AG09309 (cell line): ENCODE results near the gene MIF4GD.

Experiments used
- DNase-seq: peaks from one replicate; pipeline ENCODE4 v3.0.0-alpha.2; 2010; ENCODE audit warnings: low read depth
- H3K4me3 ChIP-seq: 2 replicates; pipeline ENCODE4 v1.5.1; 2011; ENCODE audit warnings: mild to moderate bottlenecking, low read depth, low read length, moderate library complexity; ENCODE audit not compliant: control insufficient read depth
- CTCF ChIP-seq: IDR thresholded peaks from 2 replicates; pipeline ENCODE4 v1.5.1; 2011; ENCODE audit warnings: mild to moderate bottlenecking, low read depth, low read length, inconsistent platforms; ENCODE audit not compliant: insufficient read depth, control insufficient read depth; ENCODE audit errors: missing control alignments

MIF4GD gene

GRCh38 chr17:75240394-75241142 is 30.5 kb downstream of the MIF4GD start:
- TF ChIP-seq CTCF, result peak; percentile 77
- no peak overlapping the region for H3K4me3 ChIP-seq
- no peak for DNase-seq

DNA sequence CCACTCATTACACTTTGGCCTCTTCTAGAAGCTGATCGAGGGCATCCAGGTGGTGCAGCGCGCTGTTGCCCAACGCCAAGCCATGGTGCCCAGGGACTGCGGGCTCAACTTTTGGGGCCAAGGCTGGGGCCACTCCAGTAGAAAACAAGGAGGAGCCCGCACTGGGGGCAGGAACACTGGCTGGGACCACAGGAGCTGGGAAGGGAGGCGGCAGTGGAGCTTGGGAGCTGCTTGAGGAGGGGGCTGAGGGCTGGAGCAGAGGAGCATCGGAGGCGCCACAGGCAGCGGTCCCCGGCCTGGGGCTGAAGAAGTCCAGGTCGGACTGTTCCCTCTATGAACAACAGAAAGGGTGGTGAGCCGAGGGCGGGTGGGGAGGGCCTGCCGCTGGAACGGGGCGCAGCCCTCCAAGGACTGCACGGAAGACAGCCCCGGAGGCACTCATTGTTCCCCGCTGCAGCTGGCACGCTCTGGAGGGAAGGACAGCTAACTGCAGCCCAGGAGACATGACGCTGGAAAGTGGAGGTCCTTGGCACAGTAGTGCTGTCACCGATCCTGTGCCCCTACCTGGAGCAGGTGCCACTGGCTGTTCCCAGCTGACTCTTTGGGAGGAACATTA is 31.1 kb downstream of the MIF4GD start:
- no peak overlapping the region for H3K4me3 ChIP-seq
- no peak for TF ChIP-seq CTCF
- no peak for DNase-seq

- no peak overlapping the region for H3K4me3 ChIP-seq
- DNase-seq, result no peak
- no peak for TF ChIP-seq CTCF
These were observed 31.8 kb downstream of the MIF4GD start for GRCh38 chr17:75239214-75239613.

DNA sequence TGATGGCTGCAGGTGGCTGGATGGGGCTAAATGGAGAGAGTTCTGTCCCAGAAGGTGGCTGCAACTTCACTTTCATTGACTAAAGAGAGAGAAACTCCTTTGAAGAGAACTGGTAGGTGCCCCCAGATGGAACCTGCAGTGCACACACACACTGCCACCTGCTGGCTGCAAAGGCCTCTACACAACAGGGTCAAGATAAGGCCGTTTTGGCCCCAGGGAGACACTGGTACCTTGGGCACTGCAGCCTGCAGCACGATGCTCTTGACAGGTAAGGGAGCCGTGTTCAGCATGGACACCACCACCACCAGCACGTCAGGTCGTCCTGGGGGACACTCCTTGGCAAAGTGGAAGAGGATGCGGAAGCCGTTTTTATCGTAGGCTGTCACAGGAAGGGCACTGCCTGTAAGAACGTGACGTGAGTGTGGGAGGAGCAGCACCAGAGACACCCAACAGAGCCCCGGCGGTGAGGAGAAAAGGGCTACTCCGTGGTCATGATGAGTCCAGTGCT is 32.3 kb downstream of the MIF4GD start:
- no peak for DNase-seq
- no peak overlapping the region for H3K4me3 ChIP-seq
- TF ChIP-seq CTCF, result peak; percentile 88

DNA sequence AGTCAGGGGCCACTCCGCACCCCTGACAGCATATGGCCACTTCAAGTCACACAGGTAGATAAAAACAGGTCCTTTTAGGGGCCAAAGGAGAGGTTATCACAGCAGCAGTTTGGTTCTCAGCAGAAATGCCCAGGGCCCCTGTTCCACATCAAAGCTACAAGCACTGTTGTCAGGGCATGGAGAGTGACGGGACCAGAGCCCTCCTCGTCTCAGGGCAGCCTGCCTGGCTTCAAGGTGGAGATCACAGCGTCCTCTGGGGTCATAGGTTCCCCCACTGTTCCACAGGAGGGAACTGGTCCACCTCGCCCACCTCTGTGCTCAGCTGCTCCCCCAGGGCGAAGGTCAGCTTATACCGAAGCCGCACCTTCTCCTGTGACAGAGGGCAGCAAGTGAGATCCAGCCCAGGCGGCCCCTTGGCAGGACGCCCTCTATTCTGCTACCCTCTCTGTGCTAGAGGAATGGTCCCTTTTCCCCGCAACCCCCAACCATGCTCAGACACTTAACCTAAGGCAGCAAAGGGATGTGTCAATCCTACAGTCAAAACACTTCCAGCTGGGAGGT is 32.9 kb downstream of the MIF4GD start:
- TF ChIP-seq CTCF, result no peak
- H3K4me3 ChIP-seq, result no peak overlapping the region
- no peak for DNase-seq

DNA sequence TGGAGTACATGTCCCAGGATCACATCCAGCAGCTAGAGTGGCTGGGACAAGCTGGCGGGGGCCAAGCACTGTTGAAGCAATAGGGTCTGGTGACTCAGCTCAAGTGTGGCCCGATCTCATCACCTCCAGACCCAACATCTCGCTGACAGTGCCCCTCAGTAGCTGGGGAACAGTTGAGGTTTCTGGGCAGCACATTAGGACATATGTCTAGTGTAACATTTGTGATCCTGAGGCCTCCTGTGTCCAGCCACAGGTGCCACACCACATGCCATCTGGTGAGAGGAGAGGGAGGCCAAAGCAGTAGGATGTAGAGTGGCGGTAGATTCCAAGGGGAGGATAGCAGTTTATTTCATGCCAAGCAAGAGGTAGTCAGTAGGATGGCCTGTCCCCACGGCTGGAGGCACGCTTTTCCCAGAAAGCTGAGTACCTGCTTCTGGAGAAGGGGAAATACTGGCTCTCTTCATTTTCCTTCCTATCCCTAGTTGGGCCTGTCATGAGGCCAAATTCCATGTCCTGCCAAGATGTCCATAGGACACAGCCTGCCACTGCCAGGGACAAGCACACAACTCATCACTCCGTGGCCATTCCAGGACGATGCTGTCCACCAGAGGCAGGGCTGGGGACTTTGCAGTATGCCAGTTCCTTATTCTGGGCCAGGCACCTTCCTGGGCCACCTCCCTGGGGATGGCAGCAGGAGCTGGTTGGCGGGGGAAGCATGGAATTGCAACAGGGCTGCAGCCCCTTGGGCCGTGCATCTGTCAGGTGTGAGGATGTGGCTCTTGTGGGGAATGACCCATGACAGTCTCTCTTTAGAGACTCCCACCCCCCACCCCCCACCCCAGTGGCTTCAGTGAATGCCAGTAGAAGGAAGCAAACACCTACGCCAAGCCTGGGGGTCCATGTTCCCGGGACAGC is 33.7 kb downstream of the MIF4GD start:
- TF ChIP-seq CTCF, result no peak
- no peak overlapping the region for H3K4me3 ChIP-seq
- no peak for DNase-seq
